ENCODE data around the gene LBH. TPM values are rescaled to one million over a fixed set of nuclear protein-coding genes. Genes with fewer than 3 reads are reported as not detected.

Gene LBH
- total and polyA plus RNA-seq, 2 of the 13 experiments (the other 11 are each of a cell fraction or from before 2014, with no cell fraction given), result 0.09 to 0.25 TPM

GRCh38 chr2:30231212-30231995 lies at the start of gene LBH (continued):
- TF ChIP-seq ZNF407 (CRISPR knock-in tag; IDR thresholded peaks at IDR 0.05; ENCODE audit: not compliant biosample characterization), result no peak
- TF ChIP-seq ARNTL (CRISPR knock-in tag; IDR thresholded peaks at IDR 0.05), result no peak
- TF ChIP-seq ELF4 (CRISPR knock-in tag; IDR thresholded peaks at IDR 0.05; ENCODE audit: borderline replicate concordance), result no peak
- TF ChIP-seq KDM2A (CRISPR knock-in tag; IDR thresholded peaks at IDR 0.05; ENCODE audit: borderline replicate concordance, low read depth), result no peak
- 0 out of 2 replicates have a peak, but pooled peaks have one; percentile 28 for TF ChIP-seq ZBTB14 (CRISPR knock-in tag; IDR thresholded peaks at IDR 0.05)
